Common myeloid progenitor, CD34-positive (primary cell): ENCODE measurements around the gene MPRIP.

Experiments
- CTCF ChIA-PET: fragments of 350-600 bp; sonication (Branson Sonifier 250); formaldehyde crosslinking; loops from one replicate; lab custom pipeline; 2021; ENCODE audit warnings: antibody characterized with exemption; lab: Charles Lee
- POLR2A ChIA-PET: fragments of 350-600 bp; sonication (Branson Sonifier 250); formaldehyde crosslinking; loops from one replicate; lab custom pipeline; 2021; ENCODE audit warnings: antibody characterized with exemption; lab: Charles Lee
- DNase-seq, 3 donors: peaks; one replicate each; pipeline versions ENCODE4 v3.0.0 to v3.0.0-alpha.2; 2013
- H3K27ac ChIP-seq, 2 experiments: 1 replicate in 1 of 2; 2 replicates in 1 of 2; pipeline ENCODE4 v1.7.0; 2013; ENCODE audit warnings: inconsistent platforms in 2 of 2, low read length in 2 of 2, mild to moderate bottlenecking in 2 of 2, low read depth in 1 of 2, moderate library complexity in 1 of 2; ENCODE audit not compliant: severe bottlenecking in 2 of 2, insufficient read depth in 1 of 2, poor library complexity in 1 of 2
- H3K27me3 ChIP-seq, 5 experiments: replicated peaks in 2 of 5; 1 replicate in 3 of 5; 2 replicates in 2 of 5; pipeline versions ENCODE4 v1.6.1 to v1.7.0; 2013; ENCODE audit warnings: low read length in 4 of 5, mild to moderate bottlenecking in 2 of 5, moderate library complexity in 2 of 5, inconsistent platforms in 1 of 5; ENCODE audit not compliant: insufficient read depth in 5 of 5, control insufficient read depth in 4 of 5
- H3K36me3 ChIP-seq, 4 experiments: 1 replicate in 2 of 4; 2 replicates in 2 of 4; pipeline versions ENCODE4 v1.6.1 to v1.7.0; 2013; ENCODE audit warnings: low read length in 3 of 4, control low read depth in 1 of 4, mild to moderate bottlenecking in 1 of 4; ENCODE audit not compliant: control insufficient read depth in 4 of 4, insufficient read depth in 4 of 4
- H3K4me1 ChIP-seq, 4 experiments: 1 replicate in 3 of 4; 2 replicates in 1 of 4; pipeline versions ENCODE4 v1.6.1 to v1.7.1; 2013; ENCODE audit warnings: low read length in 3 of 4, mild to moderate bottlenecking in 3 of 4, control low read depth in 1 of 4, inconsistent platforms in 1 of 4, moderate library complexity in 1 of 4; ENCODE audit not compliant: control insufficient read depth in 4 of 4, insufficient read depth in 4 of 4; ENCODE audit errors: control extremely low read depth in 1 of 4
- H3K4me3 ChIP-seq, 7 experiments: 1 replicate in 4 of 7; 2 replicates in 3 of 7; pipeline versions ENCODE4 v1.5.1 to v1.7.0; 2013; ENCODE audit warnings: mild to moderate bottlenecking in 7 of 7, low read length in 6 of 7, moderate library complexity in 6 of 7, inconsistent platforms in 2 of 7, low read depth in 2 of 7, control low read depth in 1 of 7; ENCODE audit not compliant: insufficient read depth in 4 of 7, control insufficient read depth in 1 of 7; ENCODE audit errors: extremely low read depth in 1 of 7
- H3K9me3 ChIP-seq, 5 experiments: 1 replicate in 4 of 5; 2 replicates in 1 of 5; pipeline versions ENCODE4 v1.6.1 to v1.7.1; 2013; ENCODE audit warnings: low read length in 4 of 5, mild to moderate bottlenecking in 2 of 5, inconsistent platforms in 1 of 5, low read depth in 1 of 5, moderate library complexity in 1 of 5; ENCODE audit not compliant: control insufficient read depth in 4 of 5, insufficient read depth in 2 of 5; ENCODE audit errors: control extremely low read depth in 1 of 5
- WGBS: methylation state at CpG from one replicate; pipeline ENCODE4 v1.1.5; 2013; ENCODE audit not compliant: insufficient coverage; 5-methylcytosine and 5-hydroxymethylcytosine counted together

The MPRIP gene

GRCh38 chr17:17107891-17108431, 65.7 kb downstream of the MPRIP start:
- peak overlapping the region in 1 of 2 experiments; percentile 6 for H3K27ac ChIP-seq
- H3K4me1 ChIP-seq = peaks cover 0 to 32% (median 8%) of the 10 kb centered on the region in 4 experiments
- H3K27me3 ChIP-seq = no peaks in the 10 kb centered on the region
- H3K4me3 ChIP-seq = no peak overlapping the region
- WGBS = 97% methylated on average over 5 of the region's 7 CpGs
- H3K36me3 ChIP-seq = peaks cover 0 to 24% (median 3%) of the 10 kb centered on the region in 4 experiments
- ChIA-PET CTCF (interaction anchor here (0.9 to 6.0 kb wide), 6 partner anchors 10 to 109 kb away, joined by 3 to 28 read pairs (median 3); no protein-coding TSS in a partner anchor), POLR2A (no interaction called here)
- DNase-seq = no peak
- H3K9me3 ChIP-seq = no peaks in the 10 kb centered on the region

- peaks cover 0 to 24% (median 3%) of the 10 kb centered on the region in 4 experiments for H3K36me3 ChIP-seq
- ChIA-PET CTCF (interaction anchor here (0.9 to 6.0 kb wide), 6 partner anchors 11 to 109 kb away, joined by 3 to 28 read pairs (median 3); no protein-coding TSS in a partner anchor), POLR2A (no interaction called here)
- peak overlapping the region in 1 of 2 experiments; percentile 6 for H3K27ac ChIP-seq
- no peak overlapping the region for H3K4me3 ChIP-seq
- no peaks in the 10 kb centered on the region for H3K9me3 ChIP-seq
- DNase-seq = no peak
- H3K27me3 ChIP-seq = no peaks in the 10 kb centered on the region
- H3K4me1 ChIP-seq = peaks cover 0 to 26% (median 8%) of the 10 kb centered on the region in 4 experiments
- WGBS = 93% methylated on average over 8 of the region's 8 CpGs
Measured at GRCh38 chr17:17108451-17109049, 66.3 kb downstream of the MPRIP start.

DNA sequence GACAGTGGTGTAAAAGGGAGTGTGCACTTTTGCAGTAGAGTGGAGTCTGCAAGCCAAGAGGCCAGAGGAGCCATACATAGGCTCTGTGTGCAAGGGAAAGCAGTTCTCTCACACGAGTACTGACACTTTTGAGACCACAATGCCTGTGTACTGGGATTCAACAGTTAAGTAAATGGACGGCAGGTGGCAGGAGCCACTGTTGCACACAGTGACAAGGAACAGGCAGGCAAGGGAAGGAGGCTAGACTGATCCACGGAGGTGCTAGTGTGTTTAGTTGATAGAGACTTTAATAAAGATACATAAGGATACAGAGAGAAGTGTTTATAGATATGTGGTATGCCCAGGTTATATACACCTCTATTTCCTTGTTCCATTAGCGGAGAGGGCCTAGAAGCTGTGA, 67.0 kb downstream of the MPRIP start:
- ChIA-PET CTCF (interaction anchor here (0.9 to 6.0 kb wide), 4 partner anchors 12 to 93 kb away, joined by 3 to 28 read pairs (median 4); no protein-coding TSS in a partner anchor), POLR2A (no interaction called here)
- Histone ChIP-seq H3K4me3 (no peak overlapping the region), H3K27me3 (no peaks in the 10 kb centered on the region), H3K4me1 (peaks cover 0 to 26% (median 8%) of the 10 kb centered on the region in 4 experiments), H3K9me3 (no peaks in the 10 kb centered on the region), H3K36me3 (peaks cover 0 to 20% (median 3%) of the 10 kb centered on the region in 4 experiments), H3K27ac (no peak overlapping the region)
- peak in 2 of 3 donors; percentile 26 to 42 for DNase-seq
- WGBS = 61% methylated on average over 3 of the region's 4 CpGs

DNA sequence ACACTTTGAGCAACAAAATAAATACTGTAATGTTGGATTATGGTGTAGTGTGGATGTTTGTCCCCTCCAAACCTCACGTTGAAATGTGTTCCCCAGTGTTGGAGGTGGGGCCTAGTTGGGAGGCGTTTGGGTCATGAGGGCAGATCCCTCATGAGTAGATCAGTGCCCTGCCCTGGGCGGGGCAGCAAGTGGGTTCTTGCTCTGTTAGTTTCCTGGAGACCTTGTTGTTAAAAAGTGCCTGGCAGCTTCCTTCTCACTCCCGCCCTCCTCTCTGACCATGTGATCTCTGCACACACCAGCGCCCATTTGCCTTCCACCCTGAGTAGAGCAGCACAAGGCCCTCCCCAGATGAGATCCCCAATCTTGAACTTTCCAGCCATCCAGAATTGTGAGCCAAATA, 67.7 kb downstream of the MPRIP start:
- POLR2A ChIA-PET = interaction anchor here (0.6 kb wide), 2 partner anchors 64 to 129 kb away, joined by 3 to 5 read pairs; no protein-coding TSS in a partner anchor
- H3K4me3 ChIP-seq = no peak overlapping the region
- no peaks in the 10 kb centered on the region for H3K27me3 ChIP-seq
- no peak overlapping the region for H3K27ac ChIP-seq
- peak in 2 of 3 donors; percentile 40 to 58 for DNase-seq
- H3K36me3 ChIP-seq = peaks cover 0 to 16% (median 3%) of the 10 kb centered on the region in 4 experiments
- peaks cover 0 to 31% (median 10%) of the 10 kb centered on the region in 4 experiments for H3K4me1 ChIP-seq
- WGBS = 19% methylated on average over 4 of the region's 5 CpGs
- H3K9me3 ChIP-seq = no peaks in the 10 kb centered on the region
- CTCF ChIA-PET = interaction anchor here (0.6 to 6.0 kb wide), 3 partner anchors 12 to 171 kb away, joined by 3 to 28 read pairs (median 3); no protein-coding TSS in a partner anchor

GRCh38 chr17:17110520-17110919, 68.3 kb downstream of the MPRIP start:
- Histone ChIP-seq H3K36me3 (peaks cover 0 to 13% (median 3%) of the 10 kb centered on the region in 4 experiments), H3K27me3 (no peaks in the 10 kb centered on the region), H3K4me3 (no peak overlapping the region), H3K27ac (no peak overlapping the region), H3K4me1 (peaks cover 0 to 33% (median 10%) of the 10 kb centered on the region in 4 experiments), H3K9me3 (no peaks in the 10 kb centered on the region)
- no peak for DNase-seq
- POLR2A ChIA-PET = interaction anchor here (0.6 kb wide), 2 partner anchors 65 to 128 kb away, joined by 3 to 5 read pairs; no protein-coding TSS in a partner anchor
- 83% methylated on average over 3 of the region's 5 CpGs for WGBS
- CTCF ChIA-PET = interaction anchor here (1.5 to 6.0 kb wide), 2 partner anchors 11 to 94 kb away, joined by 3 to 28 read pairs; no protein-coding TSS in a partner anchor

DNA sequence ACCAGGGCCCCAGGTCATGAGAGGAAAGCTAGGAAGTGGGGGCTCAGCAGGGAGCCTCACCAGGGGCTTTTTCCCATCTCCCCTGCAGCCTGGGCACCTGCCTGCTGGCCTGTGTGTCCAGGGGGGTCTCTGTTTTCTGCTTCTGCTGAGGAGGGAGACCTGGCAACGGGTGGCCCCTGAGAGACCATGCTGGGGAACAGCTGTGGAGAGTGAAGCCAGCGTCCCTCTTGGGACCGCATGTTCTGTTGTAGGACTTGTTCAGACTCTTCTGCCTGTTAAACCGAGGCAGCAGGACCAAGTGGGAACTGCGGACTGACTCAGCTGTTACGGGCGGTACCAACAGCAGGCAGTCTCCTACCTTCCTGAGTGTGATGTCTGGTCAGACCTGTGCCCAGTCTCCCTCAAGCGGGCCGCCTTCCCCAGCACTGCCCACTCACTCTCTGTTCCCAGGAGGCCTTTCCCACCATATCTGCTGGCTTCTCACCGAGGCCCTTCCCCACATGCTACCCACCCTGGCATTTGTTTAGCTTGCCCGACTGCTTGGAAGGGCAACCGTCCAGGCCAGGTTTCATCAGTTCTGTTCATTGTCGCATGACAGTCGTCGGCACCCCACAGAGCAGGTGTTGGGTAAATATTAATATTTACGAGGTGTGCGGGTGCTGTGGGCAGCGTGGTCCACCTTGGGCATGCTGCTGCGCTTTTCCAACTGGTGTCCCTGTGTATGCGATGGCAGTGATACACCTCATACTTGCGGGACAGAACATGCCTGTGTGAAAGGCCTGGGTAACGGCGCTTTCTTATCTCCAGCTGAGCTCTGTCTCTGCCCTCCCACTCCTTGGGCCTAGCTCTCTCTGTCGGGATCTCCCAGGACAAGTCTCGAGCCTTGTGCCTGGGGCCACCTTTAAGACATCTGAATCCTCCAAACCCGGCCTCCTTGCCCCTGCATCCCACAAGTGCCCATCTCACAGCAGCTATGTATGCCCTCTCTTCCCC, 69.4 kb downstream of the MPRIP start:
- Histone ChIP-seq H3K27me3 (no peaks in the 10 kb centered on the region), H3K9me3 (no peaks in the 10 kb centered on the region), H3K36me3 (peaks cover 0 to 4% (median 0%) of the 10 kb centered on the region in 4 experiments), H3K27ac (peak overlapping the region in 1 of 2 experiments; percentile 36), H3K4me1 (peaks cover 0 to 33% (median 12%) of the 10 kb centered on the region in 4 experiments), H3K4me3 (no peak overlapping the region)
- no peak for DNase-seq
- 98% methylated on average over 26 of the region's 26 CpGs for WGBS
- POLR2A ChIA-PET = no interaction called here
- CTCF ChIA-PET = interaction anchor here (6.0 kb wide), 1 partner anchor 10 kb away, joined by 28 read pairs; no protein-coding TSS in a partner anchor
